GM12872 (cell line): ENCODE data around the gene ABI3BP.

Source experiments
- CTCF ChIP-seq: IDR thresholded peaks from 3 replicates; pipeline ENCODE4 v1.5.1; 2011; ENCODE audit warnings: low read depth, mild to moderate bottlenecking, low read length, moderate library complexity; ENCODE audit not compliant: insufficient read depth

ABI3BP gene

DNA sequence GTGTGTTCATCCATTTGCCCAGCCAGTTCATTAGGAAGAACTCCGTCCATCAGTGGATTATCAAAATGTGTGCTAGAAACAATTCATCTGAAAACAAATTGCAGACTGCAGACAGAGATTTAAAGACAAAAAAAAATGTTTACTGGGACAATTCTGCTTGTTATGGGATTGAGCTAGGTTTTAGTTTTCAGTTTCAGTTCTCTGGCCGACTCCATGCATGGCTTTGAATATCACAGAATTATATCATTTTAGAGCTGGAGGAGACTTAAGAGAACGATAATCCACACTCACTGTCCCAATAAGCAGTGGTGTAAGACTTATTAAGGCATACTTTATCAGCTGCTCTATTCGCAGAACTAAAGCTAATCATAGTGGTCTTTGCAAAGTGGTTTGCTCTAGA, 232.8 kb downstream of the ABI3BP start:
- TF ChIP-seq CTCF = no peak

DNA sequence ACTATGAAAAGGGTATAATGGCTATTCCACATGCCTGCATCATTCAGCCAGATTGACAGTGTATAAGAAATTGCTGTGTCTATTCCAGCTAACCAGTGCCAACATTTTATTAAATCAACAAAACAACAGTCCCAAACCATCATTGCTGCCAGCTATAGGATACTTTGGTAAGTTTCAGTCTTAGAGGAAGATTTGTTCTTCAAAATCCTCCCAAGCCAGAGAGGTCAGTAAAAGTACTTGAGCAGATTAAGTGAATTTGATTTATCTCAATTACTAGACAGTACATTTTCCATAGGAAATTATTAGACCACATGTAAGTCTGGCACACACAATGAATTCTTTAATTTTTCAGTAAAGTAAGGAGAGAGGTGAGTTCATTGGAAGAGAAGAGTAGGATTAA, 233.3 kb downstream of the ABI3BP start:
- TF ChIP-seq CTCF = no peak

GRCh38 chr3:100759159-100759558, 234.1 kb downstream of the ABI3BP start:
- TF ChIP-seq CTCF = no peak

GRCh38 chr3:100756441-100756840, 236.8 kb downstream of the ABI3BP start:
- no peak for TF ChIP-seq CTCF

DNA sequence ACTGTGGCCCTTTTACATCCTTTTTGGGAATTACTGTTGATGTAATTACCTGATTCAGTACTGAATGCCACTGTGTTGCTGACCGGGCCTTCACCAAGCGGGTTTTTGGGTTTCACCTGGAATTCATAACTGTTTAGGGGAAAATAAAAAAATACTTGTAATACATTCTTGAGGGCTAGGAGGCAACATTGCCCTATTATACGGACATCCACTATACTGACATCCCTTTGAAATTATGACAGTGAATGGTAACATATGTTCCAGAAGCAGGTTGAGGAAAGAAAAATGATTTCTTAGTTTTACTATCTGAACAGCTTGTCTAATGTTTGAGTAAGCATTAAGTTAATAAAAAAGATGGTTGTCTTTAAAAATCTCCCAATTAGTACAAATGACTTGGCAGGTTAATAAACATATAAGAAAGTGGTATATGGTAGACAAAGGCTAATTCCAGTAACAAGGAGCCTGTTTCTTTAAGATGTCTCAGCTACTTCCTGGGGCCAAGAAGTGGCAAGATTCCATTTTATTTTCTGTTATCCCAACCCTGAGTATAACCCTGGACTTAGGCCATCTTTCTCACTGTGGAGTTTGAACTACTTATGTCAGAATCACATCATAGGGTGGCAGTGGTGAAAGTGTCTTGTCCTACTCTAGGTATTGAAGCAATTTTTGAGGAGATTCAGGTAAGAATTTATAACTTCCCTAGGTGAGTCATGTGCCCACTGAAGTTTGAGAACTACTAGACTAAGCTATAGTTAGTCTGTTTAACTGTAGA, 238.5 kb downstream of the ABI3BP start:
- no peak for TF ChIP-seq CTCF

DNA sequence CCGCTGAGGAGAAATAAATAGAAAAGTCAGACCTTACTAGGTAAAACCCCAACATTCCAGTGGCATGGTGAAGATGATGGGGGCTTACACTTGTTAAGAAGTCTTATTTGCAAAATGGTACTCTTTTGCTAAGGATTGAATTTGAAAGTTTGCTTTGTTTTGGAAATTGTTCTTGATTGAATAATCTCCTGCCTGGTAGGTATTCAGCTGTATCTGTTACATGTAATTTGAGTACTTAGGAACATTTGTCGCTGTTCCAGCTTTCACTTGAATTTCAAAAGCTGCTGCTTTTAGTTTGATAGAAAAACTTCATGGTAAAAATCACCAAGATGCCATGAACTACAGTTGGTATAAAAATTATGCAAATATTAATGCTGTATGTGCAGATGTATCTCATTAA, 239.4 kb downstream of the ABI3BP start:
- TF ChIP-seq CTCF = no peak

GRCh38 chr3:100748967-100749366, 244.3 kb downstream of the ABI3BP start:
- TF ChIP-seq CTCF = no peak
